ENCODE measurements around the gene NPEPL1.

- TF ChIP-seq POLR2A (IDR thresholded peaks at IDR 0.05; ENCODE audit: low read length) (no peak), REST (IDR thresholded peaks at IDR 0.05) (no peak), CTCF (IDR thresholded peaks at IDR 0.05) (no peak), HDAC2 (IDR thresholded peaks at IDR 0.05) (no peak), MAZ (IDR thresholded peaks at IDR 0.05; ENCODE audit: borderline replicate concordance, low read depth, low read length) (no peak), JUN (IDR thresholded peaks at IDR 0.05) (no peak), NR3C1 (IDR thresholded peaks at IDR 0.05) (no peak), RAD21 (conservative IDR thresholded peaks at IDR 0.05 in 1 of 2, IDR thresholded peaks at IDR 0.05 in 1 of 2) (no peak), CEBPB (IDR thresholded peaks at IDR 0.05) (no peak)
Observed at GRCh38 chr20:58691773-58692578, 624 bp upstream of the NPEPL1 start.

All from A549 (cell line).